GM18858 (cell line): ENCODE measurements around the gene ST6GALNAC1.

Source experiments
- ATAC-seq: cut with Tn5 transposase; IDR thresholded peaks from one replicate; pipeline ENCODE4 v1.9.1; 2021; ENCODE audit not compliant: unreplicated experiment

The ST6GALNAC1 gene

DNA sequence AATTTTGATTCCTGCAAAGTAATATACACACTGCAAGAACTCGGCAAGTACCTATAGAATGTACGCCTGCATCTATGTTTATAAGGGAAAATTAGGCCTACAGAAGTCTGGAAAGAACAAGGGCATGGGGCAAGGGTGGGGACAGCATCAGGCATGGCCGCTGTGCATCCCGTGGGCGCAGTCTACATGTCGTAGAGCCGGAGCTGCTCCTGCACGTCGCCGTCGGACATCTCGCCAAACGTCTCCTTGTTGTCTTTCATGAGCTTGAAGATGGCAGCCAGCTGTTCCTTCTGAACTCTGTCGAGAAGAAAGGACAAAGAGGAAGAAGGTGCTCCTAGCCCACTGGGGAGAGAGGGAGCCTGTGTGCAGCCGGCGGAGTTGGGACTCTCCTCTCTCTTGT lies 33.8 kb upstream of the ST6GALNAC1 start:
- ATAC-seq, result no peak

DNA sequence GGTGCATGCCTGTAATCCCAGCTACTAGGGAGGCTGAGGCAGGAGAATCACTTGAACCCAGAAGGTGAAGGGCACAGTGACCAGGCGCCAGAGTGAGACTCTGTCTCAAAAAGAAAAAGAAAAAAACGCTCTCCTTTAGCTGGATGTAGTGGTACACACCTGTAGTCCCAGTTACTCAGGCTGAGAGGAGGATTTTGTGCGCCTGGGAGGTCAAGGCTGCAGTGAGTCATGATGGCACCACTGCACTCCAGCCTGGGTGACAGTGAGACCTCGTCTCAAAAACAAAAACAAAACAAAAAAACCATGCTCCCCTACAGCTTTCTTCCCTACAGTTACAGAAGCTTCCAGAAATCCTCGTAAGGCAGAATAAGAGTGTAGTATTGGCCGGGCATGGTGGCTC lies 33.1 kb upstream of the ST6GALNAC1 start:
- ATAC-seq, result no peak

DNA sequence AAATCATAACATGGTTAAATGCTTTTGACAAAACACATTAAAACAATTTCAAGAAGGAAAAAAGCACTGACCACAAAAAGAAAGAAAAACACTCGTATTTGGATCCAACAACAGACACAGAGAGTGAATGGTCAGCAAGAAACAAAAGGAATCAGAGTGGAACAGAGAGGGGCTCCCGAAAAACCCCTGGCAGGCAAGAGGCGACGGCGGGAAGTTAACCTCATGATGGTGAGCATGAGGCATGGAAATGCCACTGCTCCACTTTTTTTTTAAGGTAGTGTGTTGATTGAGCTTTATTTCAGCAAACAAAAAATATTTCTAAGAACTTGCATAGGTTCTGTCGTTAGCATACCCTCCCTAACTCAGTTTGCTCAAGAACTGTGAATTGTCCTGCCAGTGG lies 32.1 kb upstream of the ST6GALNAC1 start:
- no peak for ATAC-seq

DNA sequence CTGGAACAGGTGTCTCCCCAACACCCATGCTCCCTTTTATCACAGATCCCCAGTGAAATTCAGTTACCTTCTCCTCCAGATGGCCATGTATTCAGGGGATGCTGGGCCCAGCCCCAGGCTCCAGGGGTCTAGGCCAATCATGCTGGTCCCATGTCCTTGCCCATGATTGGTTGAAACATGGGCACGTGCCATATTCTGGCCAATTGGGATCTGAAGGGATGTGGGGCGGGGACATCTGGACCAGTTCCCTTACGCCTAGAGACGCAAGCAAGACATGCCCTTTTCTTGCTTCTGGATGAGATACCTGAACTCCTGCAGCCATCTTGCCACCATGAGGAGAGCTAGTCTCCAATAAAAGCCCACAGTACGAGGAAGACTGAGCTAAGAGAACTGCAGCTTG lies 31.0 kb upstream of the ST6GALNAC1 start:
- no peak for ATAC-seq

DNA sequence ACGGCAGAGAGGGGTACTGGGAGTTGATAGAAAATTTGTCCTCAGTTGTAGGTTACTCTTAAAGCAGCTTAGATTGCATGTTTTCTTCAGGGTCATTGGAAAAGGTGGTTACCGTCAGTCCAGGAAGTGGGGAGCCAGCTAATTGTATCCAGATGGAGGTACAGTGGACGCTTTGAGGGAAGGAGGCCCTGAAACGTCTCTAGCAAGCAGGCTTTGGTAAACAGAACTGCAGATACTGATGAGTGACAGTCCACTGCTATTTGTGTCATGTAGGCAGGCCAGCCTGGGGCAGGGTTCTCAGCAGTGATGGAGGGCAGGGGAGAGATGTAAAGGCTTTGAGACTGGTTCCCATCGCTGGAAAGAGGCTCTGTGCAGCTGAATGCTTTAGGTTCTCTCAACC lies 30.2 kb upstream of the ST6GALNAC1 start:
- ATAC-seq, result no peak

DNA sequence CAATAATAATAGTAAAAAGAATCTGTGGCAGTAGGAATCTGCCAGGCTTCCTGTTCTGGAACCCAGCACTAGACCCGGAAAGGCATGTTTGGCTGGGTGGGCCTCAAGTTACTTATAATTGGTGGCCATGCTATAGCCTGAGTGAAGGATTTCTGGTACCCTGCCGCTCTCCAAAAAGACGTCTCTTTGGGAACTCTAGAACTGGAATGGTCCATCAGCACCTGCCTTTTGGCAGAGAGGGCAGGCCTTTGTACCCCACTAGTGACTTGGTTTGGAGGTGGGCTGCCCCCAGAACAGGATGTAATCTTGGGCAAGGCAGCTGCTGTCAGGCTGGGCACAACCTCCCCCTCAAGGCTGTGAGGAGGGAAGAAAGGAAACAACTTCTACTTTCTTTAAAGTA lies 29.3 kb upstream of the ST6GALNAC1 start:
- no peak for ATAC-seq

DNA sequence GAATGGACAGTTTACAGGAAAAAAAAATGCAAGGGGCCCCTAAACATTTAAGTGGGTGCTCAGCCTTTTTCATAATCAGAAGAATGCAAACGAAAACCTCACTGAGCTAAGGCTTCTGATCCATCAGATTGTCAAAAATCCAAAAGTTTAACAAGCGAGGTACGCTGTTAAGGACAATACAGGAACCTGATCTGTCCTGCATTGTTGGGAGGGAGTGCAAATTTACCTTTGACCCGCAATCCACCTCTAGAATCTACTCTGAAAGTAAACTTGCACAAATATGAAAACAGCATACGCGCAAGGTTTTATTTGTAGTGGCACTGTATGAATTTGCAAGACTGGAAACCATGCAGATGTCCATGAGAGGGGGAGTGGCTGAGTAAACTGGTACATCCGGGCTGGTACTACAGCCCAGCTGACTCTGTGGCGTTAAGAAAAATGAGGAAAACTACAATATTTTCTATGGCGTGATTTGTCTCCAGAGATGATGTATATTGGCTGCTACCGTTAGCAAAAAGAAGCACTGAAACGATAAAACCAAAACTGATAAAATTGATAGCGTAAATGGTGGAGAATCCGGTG lies 28.8 kb upstream of the ST6GALNAC1 start:
- ATAC-seq, result no peak

DNA sequence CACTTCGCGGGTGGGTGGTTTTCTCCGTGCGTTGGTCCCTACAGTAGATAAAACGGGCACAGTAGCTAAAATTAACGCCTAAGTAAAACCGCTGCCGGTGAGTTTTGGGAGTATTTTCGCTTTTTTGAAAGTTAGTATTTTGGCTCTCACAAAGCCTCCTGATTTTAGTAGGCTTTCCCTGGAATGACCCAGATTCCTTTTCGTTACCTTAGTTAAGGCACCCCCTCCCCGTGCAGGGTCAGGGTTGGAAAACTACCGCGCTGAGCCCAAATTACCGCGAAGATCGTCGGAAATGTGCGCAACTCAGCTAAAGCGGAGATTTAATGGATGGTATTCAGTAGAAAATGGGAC lies 28.3 kb upstream of the ST6GALNAC1 start:
- ATAC-seq, result no peak

DNA sequence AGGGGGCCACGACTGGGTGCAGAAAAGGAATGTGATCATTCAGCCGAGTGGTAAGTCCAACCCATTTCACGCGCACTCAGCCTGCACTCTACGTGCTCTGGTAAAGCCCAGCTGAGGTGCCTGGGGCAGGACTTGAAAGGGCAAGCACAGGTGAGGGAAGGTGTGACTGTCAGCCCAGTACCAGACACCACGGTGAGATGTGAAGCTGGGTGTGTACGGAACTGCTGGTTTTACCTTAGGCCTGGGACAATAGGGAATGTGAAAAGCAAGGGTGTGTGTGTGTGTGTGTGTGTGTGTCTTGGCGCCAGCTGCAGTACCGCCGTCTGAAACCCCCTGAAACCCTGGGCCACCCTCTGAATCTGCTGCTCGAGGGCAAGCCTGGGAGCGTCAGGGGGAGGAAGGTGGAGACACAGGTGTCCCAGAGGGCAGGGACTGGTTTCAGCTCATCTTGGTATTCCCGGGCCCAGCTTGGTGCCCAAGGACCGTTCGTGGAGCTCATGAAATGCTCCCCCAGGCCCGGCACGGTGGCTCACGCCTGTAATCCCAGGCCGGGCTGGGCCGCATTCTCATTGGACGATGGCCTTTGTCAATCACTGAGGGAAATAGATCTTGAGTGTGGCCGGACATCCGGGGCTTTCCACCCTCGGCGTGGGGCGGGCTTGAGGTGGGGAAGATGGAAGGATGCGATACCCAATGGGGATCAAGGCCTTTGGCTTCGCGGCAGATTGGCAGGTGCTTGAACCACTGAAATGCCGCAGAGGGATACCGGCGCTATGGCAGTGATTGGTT lies 27.8 kb upstream of the ST6GALNAC1 start:
- peak; percentile 92 for ATAC-seq

DNA sequence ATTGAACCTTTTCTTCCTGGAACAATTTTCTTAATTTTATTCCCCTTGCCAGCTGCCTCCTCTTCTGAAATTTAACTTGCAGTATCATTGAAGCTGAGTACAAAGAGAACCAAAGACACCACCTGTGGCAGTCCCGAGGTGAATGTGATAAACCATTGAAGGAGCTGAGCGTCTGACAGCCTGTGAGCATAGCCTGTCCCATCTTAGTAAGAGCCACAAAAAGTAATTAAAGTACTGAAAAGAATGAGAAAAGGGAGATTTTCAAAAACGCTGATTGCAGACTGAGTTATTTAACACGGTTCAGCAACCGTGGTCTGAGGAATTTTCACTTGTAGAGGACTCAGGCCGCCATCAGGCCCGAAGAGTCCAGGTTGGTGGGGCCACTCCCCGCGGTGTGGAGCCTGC lies 27.2 kb upstream of the ST6GALNAC1 start:
- no peak for ATAC-seq

DNA sequence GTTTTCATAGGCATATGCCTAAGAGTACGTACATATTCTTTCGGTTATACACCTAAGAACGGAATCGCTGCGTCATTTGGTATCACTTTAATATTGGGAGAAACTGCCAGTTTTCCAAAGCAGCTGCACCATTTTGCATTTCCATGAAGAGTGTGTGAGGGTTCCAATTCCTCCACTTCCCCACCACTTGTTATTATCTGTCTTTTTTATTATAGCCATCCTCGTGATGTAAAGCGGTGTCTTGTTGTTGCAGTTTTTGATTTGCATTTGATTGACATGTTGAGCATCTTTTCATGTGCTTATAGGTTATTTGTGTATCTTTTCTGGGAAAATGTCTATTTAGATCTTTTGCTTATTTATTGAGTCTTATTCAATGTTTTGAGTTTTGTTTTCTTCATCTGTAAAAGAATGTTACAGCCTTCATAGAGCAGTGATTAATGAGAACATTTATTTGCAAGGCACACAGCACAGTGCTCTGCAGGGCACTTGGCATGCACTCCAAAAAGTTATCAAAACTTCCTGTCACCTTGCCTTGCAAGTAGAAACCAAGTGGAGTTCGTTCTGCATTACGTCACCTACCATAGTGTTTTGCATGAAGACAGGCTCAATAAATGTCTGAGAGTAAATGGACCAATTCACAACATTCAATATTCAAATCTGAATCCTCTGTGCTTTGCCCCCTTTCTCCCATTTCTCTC lies 26.6 kb upstream of the ST6GALNAC1 start:
- ATAC-seq, result no peak

DNA sequence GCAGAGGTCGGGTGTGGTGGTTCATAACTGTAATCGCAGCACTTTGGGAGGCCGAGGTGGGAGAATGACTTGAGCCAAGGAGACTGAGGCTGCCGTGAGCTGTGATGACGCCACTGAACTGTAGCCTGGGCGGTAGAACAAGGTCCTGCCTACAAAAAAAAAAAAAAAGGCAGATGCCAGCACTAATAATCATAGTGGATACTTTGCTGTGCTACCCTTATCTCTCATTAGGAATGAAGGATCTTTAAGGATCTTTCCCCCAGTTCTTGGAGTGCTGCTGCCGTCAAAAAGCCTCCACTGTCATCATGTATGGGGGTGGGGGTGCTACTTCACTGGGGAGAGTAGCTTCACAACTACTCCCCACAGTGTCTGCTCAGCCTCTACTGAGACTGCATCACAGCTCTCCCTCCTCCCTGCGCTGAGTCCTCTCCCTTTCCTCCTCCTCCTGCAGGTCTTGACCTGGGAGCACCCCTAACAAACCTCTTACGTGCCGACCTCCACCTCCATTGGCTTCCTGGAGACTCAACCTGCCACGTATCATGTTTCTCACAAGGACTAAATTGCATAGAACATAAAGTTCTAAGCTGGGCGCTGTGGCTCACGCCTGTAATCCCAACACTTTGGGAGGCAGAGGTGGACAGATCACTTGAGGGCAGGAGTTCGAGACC lies 24.4 kb upstream of the ST6GALNAC1 start:
- no peak for ATAC-seq

DNA sequence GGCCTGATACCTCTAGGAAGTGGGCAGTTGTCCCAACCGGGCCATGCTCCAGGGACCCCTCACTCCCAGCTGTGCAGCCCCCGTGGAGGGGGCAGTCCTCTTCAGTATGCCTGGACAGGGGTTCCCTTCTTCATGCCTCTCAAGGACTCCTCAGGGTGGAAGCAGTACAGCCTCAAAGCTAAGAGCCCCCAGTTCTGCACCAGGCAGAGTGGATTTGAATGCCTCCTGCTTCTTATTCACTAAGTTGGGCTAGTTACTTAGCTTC lies 23.9 kb upstream of the ST6GALNAC1 start:
- ATAC-seq, result no peak

DNA sequence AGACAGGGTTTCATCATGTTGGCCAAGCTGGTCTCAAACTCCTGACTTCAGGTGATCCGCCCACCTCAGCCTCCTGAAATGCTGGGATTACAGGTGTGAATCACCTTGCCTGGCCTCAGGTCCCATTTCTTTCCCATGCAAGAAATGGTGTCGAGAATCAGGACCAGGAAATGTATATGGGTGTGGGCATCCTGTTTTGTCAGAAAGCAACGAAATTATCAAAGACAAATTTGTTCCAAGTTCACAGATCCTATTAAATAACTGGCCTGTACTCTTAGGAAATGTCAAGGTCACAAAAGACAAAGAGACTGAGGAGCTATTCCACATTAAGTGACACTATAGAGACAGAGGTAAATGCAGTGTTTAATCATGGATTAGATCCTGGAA lies 17.1 kb upstream of the ST6GALNAC1 start:
- ATAC-seq, result no peak

DNA sequence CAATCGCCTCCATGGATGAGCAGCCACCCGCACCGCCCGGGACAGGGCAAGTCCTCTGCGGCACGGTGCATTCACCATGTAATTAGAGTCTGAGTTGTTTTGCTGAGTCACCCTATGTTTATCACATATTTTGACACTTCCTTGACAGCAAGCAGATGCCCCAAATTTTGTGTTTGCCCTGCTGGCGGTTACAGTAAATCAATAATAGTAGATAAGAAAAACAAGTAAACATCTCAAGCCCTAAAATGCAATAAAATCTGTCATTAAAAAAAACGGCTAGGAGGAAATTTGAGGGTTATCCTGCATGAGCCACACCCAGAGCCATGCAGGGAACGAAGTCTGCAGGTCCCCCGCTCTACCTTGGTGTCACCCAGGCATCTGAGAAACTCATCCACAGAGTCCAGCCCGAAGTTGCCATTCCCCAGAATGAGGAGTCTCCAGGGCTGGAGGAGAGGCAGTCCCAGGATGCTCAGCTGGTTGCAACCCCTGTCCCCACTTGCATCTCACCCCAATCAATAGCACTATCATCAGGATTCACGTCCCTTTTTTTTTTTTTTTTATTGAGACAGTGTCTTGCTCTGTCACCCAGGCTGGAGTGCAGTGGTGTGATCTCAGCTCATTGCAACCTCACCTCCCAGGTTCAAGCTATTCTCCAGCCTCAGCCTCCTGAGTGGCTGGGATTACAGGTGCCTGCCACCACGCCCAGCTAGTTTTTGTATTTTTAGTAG lies 16.5 kb upstream of the ST6GALNAC1 start:
- no peak for ATAC-seq

DNA sequence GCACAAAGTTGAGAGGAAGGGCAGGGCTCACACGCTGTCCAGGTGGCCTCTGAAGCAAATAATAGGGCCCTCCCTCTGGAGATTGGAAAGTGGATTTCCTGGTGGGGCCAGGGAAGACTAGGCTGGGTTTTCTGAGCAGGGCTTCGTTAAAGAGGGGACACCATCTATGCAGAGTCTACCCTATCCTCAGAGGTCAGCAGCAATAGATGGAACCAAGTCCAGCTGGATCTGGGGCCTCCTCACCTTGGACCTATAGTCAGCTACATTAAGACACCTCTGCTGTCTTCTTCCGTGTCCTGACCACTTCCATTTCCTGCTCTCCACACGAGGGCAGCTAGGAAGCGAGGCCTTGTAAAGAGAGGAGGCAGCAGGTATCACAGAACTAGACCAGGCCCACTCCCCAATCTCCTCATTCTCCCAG lies 14.7 kb upstream of the ST6GALNAC1 start:
- ATAC-seq, result no peak

DNA sequence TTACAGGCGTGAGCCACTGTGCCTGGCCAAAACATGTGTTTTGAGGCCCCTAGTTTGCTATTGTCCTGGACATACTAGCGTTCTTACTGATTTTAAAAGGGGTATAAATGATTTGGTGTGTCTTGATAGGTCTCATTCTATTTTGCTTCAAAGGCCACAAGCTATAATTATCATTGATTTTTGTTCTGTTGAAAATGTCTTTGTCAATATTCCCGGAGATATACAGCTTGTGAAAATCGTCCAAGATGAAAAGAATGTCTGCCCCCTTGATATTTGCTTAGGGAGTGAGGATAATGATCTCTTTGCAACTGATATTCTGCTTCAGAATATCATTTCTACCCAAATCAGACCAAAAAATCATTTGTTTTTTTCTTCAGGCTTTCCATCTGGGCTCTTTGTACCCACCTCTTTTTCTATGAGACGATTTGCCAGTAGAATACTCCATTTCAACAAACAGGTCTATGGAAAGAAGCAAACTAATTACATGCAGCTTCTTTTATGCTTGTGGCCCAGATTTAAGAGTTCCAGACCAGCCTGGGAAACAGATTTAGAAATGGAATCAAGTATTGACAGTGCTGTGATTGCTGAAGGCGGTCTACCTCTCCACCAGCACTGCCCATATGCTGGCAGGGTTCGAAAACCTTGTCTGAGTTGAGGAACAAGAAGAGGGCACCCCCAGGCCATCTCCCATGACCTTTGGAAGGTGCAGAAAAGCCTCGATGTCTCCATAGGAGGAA lies 14.1 kb upstream of the ST6GALNAC1 start:
- ATAC-seq, result no peak

DNA sequence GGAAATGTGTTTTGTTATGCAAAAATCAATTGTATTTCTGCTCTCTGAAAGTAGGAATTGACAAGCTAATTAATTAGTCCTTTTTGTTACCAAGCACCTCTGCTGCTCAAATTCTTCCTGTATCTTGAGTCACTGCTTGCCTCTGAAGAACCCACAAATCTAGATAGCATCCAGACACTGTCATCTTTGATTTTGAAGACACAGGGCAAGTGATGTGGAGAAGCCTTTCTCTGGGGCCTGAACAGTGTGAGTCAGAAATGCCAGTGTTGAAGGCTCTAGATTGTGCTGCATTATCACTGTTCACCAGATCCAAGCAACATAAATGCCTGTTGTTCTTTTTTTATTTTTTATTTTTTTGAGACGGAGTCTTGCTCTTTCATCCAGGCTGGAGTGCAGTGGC lies 10.9 kb upstream of the ST6GALNAC1 start:
- ATAC-seq, result no peak

DNA sequence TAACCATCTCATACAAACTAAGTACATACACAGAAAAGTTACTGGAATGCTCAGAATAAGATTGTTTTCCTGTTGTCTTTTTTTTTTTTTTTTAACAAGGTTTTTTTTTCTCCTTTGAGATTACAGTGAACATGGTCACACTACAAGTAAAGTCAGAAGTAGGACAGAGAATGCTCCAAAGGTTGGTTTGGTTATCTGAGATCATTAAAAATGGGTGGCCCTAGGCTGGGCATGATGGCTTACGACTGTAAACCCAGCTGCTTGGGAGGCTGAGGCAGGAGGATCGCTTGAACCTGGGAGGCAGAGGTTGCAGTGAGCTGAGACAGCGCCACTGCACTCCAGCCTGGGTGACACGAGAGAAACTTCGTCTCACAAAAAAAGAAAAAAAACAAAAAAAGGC lies 6.9 kb upstream of the ST6GALNAC1 start:
- no peak for ATAC-seq

DNA sequence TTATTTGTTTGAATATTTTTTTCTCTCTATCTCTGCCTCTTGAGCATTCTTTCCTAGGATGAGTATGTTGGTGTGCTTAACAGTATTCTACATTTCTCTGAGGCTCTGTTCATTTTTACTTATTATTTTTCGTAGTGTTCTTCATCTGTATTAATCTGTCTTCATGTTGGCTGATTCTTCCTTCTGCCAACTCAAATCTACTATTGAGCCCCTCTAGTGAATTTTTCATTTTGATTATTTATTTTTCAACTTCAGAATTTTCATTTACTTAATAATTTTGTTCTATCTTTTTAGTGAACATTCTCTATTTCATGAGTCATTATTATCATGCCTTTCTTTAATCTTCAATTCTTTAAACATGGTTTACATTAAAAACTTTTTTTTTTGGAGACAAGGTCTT lies 3.2 kb upstream of the ST6GALNAC1 start:
- ATAC-seq, result no peak

DNA sequence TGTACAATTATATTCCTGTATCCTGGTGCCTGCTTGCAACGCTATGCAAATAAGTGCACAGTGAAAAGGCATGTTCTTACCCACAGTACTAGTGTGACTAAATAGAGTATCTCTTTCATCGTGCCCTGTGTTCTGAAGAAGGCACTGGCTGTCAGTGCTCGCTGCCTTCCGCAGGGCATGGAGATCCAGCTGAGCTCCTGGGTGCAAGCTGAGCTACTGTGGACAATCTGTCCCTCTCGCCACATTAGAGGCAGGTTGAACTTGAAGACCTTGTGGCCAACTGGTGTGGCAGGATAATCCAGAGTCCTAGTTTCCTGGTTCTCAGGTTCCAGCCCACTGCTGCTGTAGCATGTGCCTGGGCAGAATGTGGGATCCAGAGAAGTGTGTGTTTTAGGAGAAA lies 1.9 kb upstream of the ST6GALNAC1 start:
- ATAC-seq, result no peak
